A549 (cell line): ENCODE results near the gene NKAIN2. TPM values are rescaled to one million over a fixed set of nuclear protein-coding genes. Genes with fewer than 3 reads are reported as not detected.

Experiments
- ATAC-seq, 2 experiments: fragments of 200-7000 bp in 1 of 2; fragments of >200 bp in 1 of 2; cut with Nextera tagmentation in 1 of 2; cut with Tn5 transposase in 1 of 2; 3 replicates each; pipeline versions ENCODE4 v1.8.0 to v1.9.1; 2018 to 2020; ENCODE audit warnings: mild to moderate bottlenecking in 1 of 2, moderate library complexity in 1 of 2
- CTCF ChIA-PET: fragments of 300-600 bp; sonication (Branson Sonifier 250); formaldehyde crosslinking; extraction: SDS; loops from one replicate; lab custom pipeline; 2021; ENCODE audit warnings: antibody characterized with exemption, inconsistent platforms; lab: Yijun Ruan, JAX
- POLR2A ChIA-PET: fragments of 350-600 bp; formaldehyde crosslinking; extraction: SDS; loops from one replicate; lab custom pipeline; 2021; ENCODE audit warnings: antibody characterized with exemption, inconsistent platforms; lab: Yijun Ruan, JAX
- DNase-seq, 2 experiments: peaks; one replicate each; pipeline versions ENCODE4 v3.0.0 to v3.0.0-alpha.2; 2011 to 2016; ENCODE audit warnings: low read depth in 1 of 2, low spot score in 1 of 2
- FAIRE-seq: peaks from 2 replicates; lab custom pipeline; 2011; peaks lifted over from hg19 to GRCh38; lab: Jason Lieb, UNC
- H3K27ac ChIP-seq, 2 experiments: fragments of >200 bp; sonication (Bioruptor Twin); formaldehyde crosslinking; 3 replicates each; pipeline ENCODE4 v1.5.1; 2016 to 2017
- H3K4me1 ChIP-seq: fragments of >200 bp; sonication (Bioruptor Twin); formaldehyde crosslinking; 3 replicates; pipeline ENCODE4 v1.6.1; 2016
- H3K4me2 ChIP-seq: fragments of >200 bp; sonication (Bioruptor Twin); formaldehyde crosslinking; 3 replicates; pipeline ENCODE4 v1.6.1; 2016
- H3K4me3 ChIP-seq: fragments of >200 bp; sonication (Bioruptor Twin); formaldehyde crosslinking; 3 replicates; pipeline ENCODE4 v1.5.1; 2016
- H3K9me3 ChIP-seq: fragments of >200 bp; sonication (Bioruptor Twin); formaldehyde crosslinking; 3 replicates; pipeline ENCODE4 v1.6.1; 2016
- ATOH8 ChIP-seq: fragments of 250-450 bp; sonication (Bioruptor Pico); IDR thresholded peaks from 2 replicates; pipeline ENCODE4 v1.5.0; 2020; ENCODE audit warnings: low read depth, mild to moderate bottlenecking, moderate library complexity
- BHLHE40 ChIP-seq: IDR thresholded peaks from 2 replicates; pipeline ENCODE4 v1.6.1; 2012; ENCODE audit warnings: low read depth, low read length, inconsistent platforms
- CBX2 ChIP-seq: fragments of 200-600 bp; sonication (generic); IDR thresholded peaks from 2 replicates; pipeline ENCODE4 v1.6.1; 2016; ENCODE audit warnings: low read depth, mild to moderate bottlenecking, borderline replicate concordance
- CHD2 ChIP-seq: fragments of 150-350 bp; IDR thresholded peaks from 2 replicates; pipeline ENCODE4 v1.6.1; 2014; ENCODE audit warnings: low read length; ENCODE audit not compliant: partially characterized antibody
- CHD4 ChIP-seq: fragments of 200-600 bp; sonication (generic); IDR thresholded peaks from 2 replicates; pipeline ENCODE4 v1.6.1; 2016; ENCODE audit warnings: antibody characterized with exemption, mild to moderate bottlenecking, borderline replicate concordance
- EHMT2 ChIP-seq: fragments of 200-600 bp; sonication (generic); IDR thresholded peaks from 2 replicates; pipeline ENCODE4 v1.6.1; 2016; ENCODE audit warnings: antibody characterized with exemption, low read depth, mild to moderate bottlenecking, moderate library complexity
- FOSL2 ChIP-seq, 2 experiments: fragments of 450-650 bp in 1 of 2; fragments of >200 bp in 1 of 2; sonication (Bioruptor Twin) in 1 of 2; formaldehyde crosslinking; IDR thresholded peaks; 2 replicates each; pipeline versions ENCODE4 v1.5.0 to v1.6.1; 2016 to 2020; ENCODE audit warnings: mild to moderate bottlenecking in 1 of 2, moderate library complexity in 1 of 2
- GATA3 ChIP-seq: IDR thresholded peaks from 2 replicates; pipeline ENCODE4 v1.6.1; 2012; ENCODE audit warnings: borderline replicate concordance
- HES2 ChIP-seq: fragments of >200 bp; sonication (Bioruptor Twin); formaldehyde crosslinking; IDR thresholded peaks from 2 replicates; pipeline ENCODE4 v1.6.1; 2016
- HEYL ChIP-seq: fragments of 250-450 bp; sonication (Bioruptor Pico); IDR thresholded peaks from 2 replicates; pipeline ENCODE4 v1.8.0; 2021; ENCODE audit warnings: mild to moderate bottlenecking, moderate library complexity
- HOXB5 ChIP-seq: fragments of 250-450 bp; sonication (Bioruptor Pico); IDR thresholded peaks from 2 replicates; pipeline ENCODE4 v1.5.0; 2020; ENCODE audit warnings: mild to moderate bottlenecking, moderate library complexity
- JUN ChIP-seq, 2 experiments: fragments of >200 bp; sonication (Bioruptor Twin); formaldehyde crosslinking; IDR thresholded peaks; 2 replicates in 1 of 2; 3 replicates in 1 of 2; pipeline ENCODE4 v1.6.1; 2016 to 2017
- MAFK ChIP-seq: fragments of 450-650 bp; IDR thresholded peaks from 2 replicates; pipeline ENCODE4 v1.6.1; 2014; ENCODE audit not compliant: partially characterized antibody
- MYC ChIP-seq: IDR thresholded peaks from 2 replicates; pipeline ENCODE4 v1.6.1; 2012; ENCODE audit warnings: mild to moderate bottlenecking, inconsistent platforms, low read length, improper control_type of control experiment, borderline replicate concordance
- RARB ChIP-seq: fragments of 250-450 bp; sonication (Bioruptor Pico); IDR thresholded peaks from 2 replicates; pipeline ENCODE4 v1.8.0; 2021; ENCODE audit warnings: mild to moderate bottlenecking, moderate library complexity
- RFX5 ChIP-seq: fragments of 450-650 bp; IDR thresholded peaks from 2 replicates; pipeline ENCODE4 v1.7.1; 2014; ENCODE audit warnings: antibody characterized with exemption, mild to moderate bottlenecking, moderate library complexity
- RNF2 ChIP-seq: fragments of 200-600 bp; sonication (generic); IDR thresholded peaks from 2 replicates; pipeline ENCODE4 v1.6.1; 2016; ENCODE audit warnings: low read depth, mild to moderate bottlenecking, antibody characterized with exemption, moderate library complexity, borderline replicate concordance
- ZFP36 ChIP-seq: fragments of 450-650 bp; IDR thresholded peaks from 2 replicates; pipeline ENCODE4 v1.6.1; 2014; ENCODE audit warnings: borderline replicate concordance; ENCODE audit not compliant: partially characterized antibody
- ZNF302 ChIP-seq: fragments of 250-450 bp; sonication (Bioruptor Pico); IDR thresholded peaks from 2 replicates; pipeline ENCODE4 v1.9.0; 2021; ENCODE audit warnings: inconsistent platforms, mild to moderate bottlenecking, moderate library complexity
- ZSCAN20 ChIP-seq: fragments of 250-450 bp; sonication (Bioruptor Pico); IDR thresholded peaks from 2 replicates; pipeline ENCODE4 v1.8.0; 2022; ENCODE audit warnings: mild to moderate bottlenecking, moderate library complexity
- WGBS: methylation state at CpG from one replicate; pipeline ENCODE4 v1.1.6; 2017; ENCODE audit errors: missing lambda C conversion rate; 5-methylcytosine and 5-hydroxymethylcytosine counted together
- polyA plus RNA-seq, 4 experiments: library from polyadenylated mRNA; depleted of rRNA in 3 of 4; stranded (reverse); fragments of >200 nt; fragmentation: RNase III in 1 of 4; extraction: RNeasy Plus Mini Kit Qiagen cat#74134 plus additional on column Dnase treatment in 1 of 4; gene quantifications; 2 replicates in 3 of 4; 3 replicates in 1 of 4; pipeline ENCODE4 v1.2.3, GENCODE V29; 2011 to 2017
- TF ChIP-seq, protein P1 (sequence below): fragments of >200 bp; sonication (Bioruptor Twin); formaldehyde crosslinking; IDR thresholded peaks from 3 replicates; pipeline ENCODE4 v1.5.1; 2016

NKAIN2 gene
- polyA plus RNA-seq, 2 of the 4 experiments (the other 2 are of a cell fraction), result not detected

DNA sequence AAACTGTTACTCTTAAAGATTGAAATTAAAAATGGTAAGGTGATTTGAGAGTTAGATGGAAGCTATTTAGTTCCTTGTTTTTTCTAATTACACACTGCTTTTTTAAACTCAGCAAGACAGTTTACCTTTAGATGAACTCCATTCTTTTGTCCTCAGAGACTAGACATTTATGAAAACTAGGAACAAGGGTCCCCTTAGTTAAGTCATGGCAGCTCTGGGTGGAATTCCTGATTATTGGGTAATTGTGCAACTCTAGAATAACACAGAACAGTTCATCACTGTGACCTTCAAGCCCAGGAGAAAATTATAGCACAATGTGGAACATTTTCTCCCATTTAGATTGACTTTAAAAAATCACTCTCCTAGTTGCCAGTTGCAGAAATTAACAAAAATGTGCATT lies 251.7 kb downstream of the NKAIN2 start:
- Histone ChIP-seq H3K27ac (no peak overlapping the region), H3K4me3 (no peak overlapping the region), H3K4me1 (no peaks in the 10 kb centered on the region), H3K4me2 (no peak overlapping the region), H3K9me3 (no peaks in the 10 kb centered on the region)
- no peak for FAIRE-seq
- DNase-seq, result no peak
- no peak for TF ChIP-seq ATOH8 (CRISPR knock-in tag)
- no peak for TF ChIP-seq HEYL (CRISPR knock-in tag)
- no peak for TF ChIP-seq JUN (IDR thresholded peaks at IDR 0.05)
- TF ChIP-seq CHD4, result no peak
- no peak for TF ChIP-seq BHLHE40
- TF ChIP-seq, protein P1, sequence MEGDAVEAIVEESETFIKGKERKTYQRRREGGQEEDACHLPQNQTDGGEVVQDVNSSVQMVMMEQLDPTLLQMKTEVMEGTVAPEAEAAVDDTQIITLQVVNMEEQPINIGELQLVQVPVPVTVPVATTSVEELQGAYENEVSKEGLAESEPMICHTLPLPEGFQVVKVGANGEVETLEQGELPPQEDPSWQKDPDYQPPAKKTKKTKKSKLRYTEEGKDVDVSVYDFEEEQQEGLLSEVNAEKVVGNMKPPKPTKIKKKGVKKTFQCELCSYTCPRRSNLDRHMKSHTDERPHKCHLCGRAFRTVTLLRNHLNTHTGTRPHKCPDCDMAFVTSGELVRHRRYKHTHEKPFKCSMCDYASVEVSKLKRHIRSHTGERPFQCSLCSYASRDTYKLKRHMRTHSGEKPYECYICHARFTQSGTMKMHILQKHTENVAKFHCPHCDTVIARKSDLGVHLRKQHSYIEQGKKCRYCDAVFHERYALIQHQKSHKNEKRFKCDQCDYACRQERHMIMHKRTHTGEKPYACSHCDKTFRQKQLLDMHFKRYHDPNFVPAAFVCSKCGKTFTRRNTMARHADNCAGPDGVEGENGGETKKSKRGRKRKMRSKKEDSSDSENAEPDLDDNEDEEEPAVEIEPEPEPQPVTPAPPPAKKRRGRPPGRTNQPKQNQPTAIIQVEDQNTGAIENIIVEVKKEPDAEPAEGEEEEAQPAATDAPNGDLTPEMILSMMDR, result no peak
- TF ChIP-seq CHD2, result no peak
- TF ChIP-seq EHMT2, result no peak
- no peak for TF ChIP-seq HES2
- no peak for TF ChIP-seq RNF2
- TF ChIP-seq MAFK, result no peak
- TF ChIP-seq CBX2, result no peak
- TF ChIP-seq HOXB5 (CRISPR knock-in tag), result no peak
- no peak for TF ChIP-seq RARB (CRISPR knock-in tag)
- TF ChIP-seq FOSL2 (IDR thresholded peaks at IDR 0.05), result no peak
- TF ChIP-seq FOSL2 (CRISPR knock-in tag; IDR thresholded peaks at IDR 0.05), result no peak
- ChIA-PET CTCF (no interaction called here), POLR2A (no interaction called here)
- ATAC-seq, result no peak

DNA sequence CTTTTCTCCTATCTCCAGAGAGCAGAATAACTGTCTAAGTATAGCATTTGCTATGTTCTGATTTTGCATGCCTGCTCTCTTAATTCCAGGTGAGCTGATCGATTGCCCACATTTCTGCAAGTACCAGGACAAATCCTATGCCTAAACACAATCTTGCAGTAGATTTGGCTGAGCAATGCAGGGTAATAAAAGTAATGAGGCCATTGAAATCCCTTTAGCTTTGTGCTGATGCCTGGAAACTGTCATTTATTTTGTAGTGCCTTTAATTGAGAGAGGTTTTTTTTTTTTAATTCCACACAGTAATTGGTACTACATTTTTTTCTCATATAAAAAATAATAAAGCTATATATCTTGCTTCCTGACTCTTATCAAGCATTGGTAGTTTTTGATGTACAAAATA lies 252.3 kb downstream of the NKAIN2 start:
- WGBS, result 0% methylated on average over 1 of the region's 1 CpG
- TF ChIP-seq RFX5, result no peak
- TF ChIP-seq ZFP36, result no peak
- no peak for TF ChIP-seq ZNF302 (CRISPR knock-in tag)
- TF ChIP-seq HEYL (CRISPR knock-in tag), result no peak
- TF ChIP-seq BHLHE40, result no peak
- no peak for TF ChIP-seq HOXB5 (CRISPR knock-in tag)
- TF ChIP-seq MYC, result no peak
- ChIA-PET CTCF (no interaction called here), POLR2A (no interaction called here)
- no peak for DNase-seq
- H3K4me2 ChIP-seq, result no peak overlapping the region
- H3K4me1 ChIP-seq, result no peaks in the 10 kb centered on the region
- no peak for FAIRE-seq
- H3K4me3 ChIP-seq, result no peak overlapping the region
- no peak overlapping the region for H3K27ac ChIP-seq
- no peak for ATAC-seq
- no peaks in the 10 kb centered on the region for H3K9me3 ChIP-seq

DNA sequence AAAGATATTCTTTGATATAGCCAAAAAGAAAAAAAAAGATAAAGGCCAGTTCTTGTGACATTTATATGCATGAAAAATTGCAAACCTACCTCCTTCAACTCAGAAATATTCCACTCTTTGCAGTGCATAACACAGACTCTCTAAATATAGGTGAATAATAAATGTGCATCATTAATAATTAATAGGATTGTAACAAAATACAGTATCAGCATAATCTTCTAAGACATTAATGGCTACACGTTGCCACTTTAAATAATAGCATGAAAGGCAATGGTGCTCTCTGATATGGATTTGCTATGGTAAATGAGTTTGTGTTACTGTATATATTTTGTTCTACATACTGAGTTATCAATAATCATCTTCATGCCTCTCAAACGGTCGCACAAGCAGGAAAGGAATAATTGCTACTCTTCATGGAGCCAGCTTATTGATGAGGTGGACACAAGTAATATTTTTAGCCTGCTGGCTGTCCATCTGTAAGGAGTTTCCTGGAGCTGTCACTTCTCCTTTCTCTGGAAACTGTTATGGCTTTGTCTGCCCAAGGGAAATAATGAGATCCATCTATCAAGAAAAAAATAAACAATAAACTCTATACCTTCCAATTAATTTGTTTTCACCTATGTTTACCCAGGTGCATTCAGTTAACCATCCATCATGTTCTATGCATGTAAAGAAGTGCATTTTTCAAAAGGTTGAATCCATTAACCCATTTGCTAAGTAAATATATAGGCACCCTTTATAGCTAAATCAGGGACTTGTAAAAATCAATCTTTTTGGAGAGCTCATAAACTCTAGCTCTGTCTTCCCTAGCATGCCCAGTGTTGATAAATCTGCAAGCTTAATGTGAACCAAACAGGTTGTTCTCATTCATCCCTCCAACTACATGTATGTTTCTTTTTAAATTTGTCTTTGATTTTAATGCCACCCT lies 253.0 kb downstream of the NKAIN2 start:
- Histone ChIP-seq H3K4me3 (no peak overlapping the region), H3K9me3 (no peaks in the 10 kb centered on the region), H3K27ac (no peak overlapping the region), H3K4me2 (no peak overlapping the region)
- TF ChIP-seq GATA3, result no peak
- TF ChIP-seq MAFK, result peak; percentile 13
- no peak for TF ChIP-seq ZSCAN20 (CRISPR knock-in tag)
- TF ChIP-seq, all 56 proteins: peak for 1
- DNase-seq (no peak), FAIRE-seq (no peak), ATAC-seq (no peak)
- CTCF ChIA-PET, result no interaction called here
- WGBS, result 1% methylated on average over 3 of the region's 3 CpGs
- POLR2A ChIA-PET, result no interaction called here
- H3K4me1 ChIP-seq, result no peaks in the 10 kb centered on the region
